H1 (cell line): ENCODE results near the gene ADRB1. TPM values are rescaled to one million over a fixed set of nuclear protein-coding genes. Genes with fewer than 3 reads are reported as not detected.

Source experiments
- CTCF ChIA-PET: fragments of 300-600 bp; sonication (Branson Sonifier 250); formaldehyde crosslinking; loops from one replicate; lab custom pipeline; 2021; ENCODE audit not compliant: partially characterized antibody; lab: Charles Lee
- POLR2A ChIA-PET: fragments of 300-600 bp; sonication (Branson Sonifier 250); formaldehyde crosslinking; loops from one replicate; lab custom pipeline; 2021; ENCODE audit warnings: inconsistent platforms; ENCODE audit not compliant: partially characterized antibody; lab: Charles Lee
- DNase-seq, 2 experiments: peaks; one replicate each; pipeline versions ENCODE4 v3.0.0 to v3.0.0-alpha.2; 2010 to 2022; ENCODE audit warnings: low spot score in 2 of 2, low read depth in 1 of 2, mixed read lengths in 1 of 2
- FAIRE-seq: peaks from 2 replicates; lab custom pipeline; 2011; peaks lifted over from hg19 to GRCh38; lab: Jason Lieb, UNC
- H2AFZ ChIP-seq: 2 replicates; pipeline ENCODE4 v1.8.1; 2012; ENCODE audit warnings: low read length, inconsistent platforms
- H2AK5ac ChIP-seq: 2 replicates; pipeline ENCODE4 v1.6.1; 2013; ENCODE audit warnings: low read depth, low read length
- H2BK120ac ChIP-seq: replicated peaks from 2 replicates; pipeline ENCODE3; 2013; ENCODE audit warnings: low read depth, low read length, inconsistent platforms
- H2BK12ac ChIP-seq: 2 replicates; pipeline ENCODE4 v1.6.1; 2013; ENCODE audit warnings: low read depth, low read length
- H2BK15ac ChIP-seq: 2 replicates; pipeline ENCODE4 v1.6.1; 2013; ENCODE audit warnings: low read length
- H2BK20ac ChIP-seq: 2 replicates; pipeline ENCODE4 v1.6.1; 2013; ENCODE audit warnings: low read length
- H2BK5ac ChIP-seq: 2 replicates; pipeline ENCODE4 v1.6.1; 2013; ENCODE audit warnings: low read depth, low read length
- H3K14ac ChIP-seq: 2 replicates; pipeline ENCODE4 v1.6.1; 2013; ENCODE audit warnings: inconsistent platforms; ENCODE audit not compliant: insufficient read length
- H3K18ac ChIP-seq: 2 replicates; pipeline ENCODE4 v1.6.1; 2013; ENCODE audit warnings: low read length; ENCODE audit errors: extremely low read depth
- H3K23ac ChIP-seq: 2 replicates; pipeline ENCODE4 v1.6.1; 2013; ENCODE audit warnings: inconsistent platforms; ENCODE audit not compliant: insufficient read length
- H3K23me2 ChIP-seq: 2 replicates; pipeline ENCODE4 v1.6.1; 2013; ENCODE audit warnings: low read depth, low read length
- H3K27ac ChIP-seq: 2 replicates; pipeline ENCODE4 v1.6.1; 2011; ENCODE audit warnings: low read depth, low read length, inconsistent platforms
- H3K27me3 ChIP-seq, 4 experiments: replicated peaks in 1 of 4; 1 replicate in 1 of 4; 2 replicates in 3 of 4; pipeline versions ENCODE4 v1.6.1 to v1.8.1; 2011 to 2013; ENCODE audit warnings: low read length in 3 of 4, mild to moderate bottlenecking in 3 of 4, inconsistent platforms in 2 of 4, mixed read lengths in 2 of 4, moderate library complexity in 1 of 4; ENCODE audit not compliant: control insufficient read depth in 3 of 4, insufficient read depth in 3 of 4; ENCODE audit errors: extremely low read depth in 1 of 4
- H3K36me3 ChIP-seq, 4 experiments: 2 replicates each; pipeline versions ENCODE4 v1.6.1 to v1.8.1; 2011 to 2013; ENCODE audit warnings: mild to moderate bottlenecking in 4 of 4, low read length in 3 of 4, moderate library complexity in 2 of 4, control low read depth in 1 of 4, inconsistent platforms in 1 of 4; ENCODE audit not compliant: insufficient read depth in 4 of 4, control insufficient read depth in 2 of 4
- H3K4ac ChIP-seq: replicated peaks from 2 replicates; pipeline ENCODE3; 2013; ENCODE audit warnings: low read length, low read depth, mixed read lengths, inconsistent platforms; ENCODE audit not compliant: insufficient read length
- H3K4me1 ChIP-seq, 4 experiments: replicated peaks in 1 of 4; 1 replicate in 1 of 4; 2 replicates in 3 of 4; pipeline versions ENCODE4 v1.6.1 to v1.8.1; 2011 to 2013; ENCODE audit warnings: low read length in 3 of 4, inconsistent platforms in 2 of 4, mixed read lengths in 1 of 4; ENCODE audit not compliant: insufficient read depth in 4 of 4, control insufficient read depth in 3 of 4
- H3K4me2 ChIP-seq, 2 experiments: 2 replicates each; pipeline versions ENCODE4 v1.6.1 to v1.8.1; 2011 to 2013; ENCODE audit warnings: low read depth in 2 of 2, low read length in 2 of 2, control low read depth in 1 of 2, inconsistent platforms in 1 of 2, mild to moderate bottlenecking in 1 of 2; ENCODE audit not compliant: insufficient read depth in 1 of 2
- H3K4me3 ChIP-seq, 4 experiments: fragments of 200-600, 300-600 bp in 1 of 4; sonication (generic), shearing (Covaris generic), sonication (Bioruptor Twin) in 1 of 4; 2 replicates each; pipeline versions ENCODE4 v1.5.1 to v1.8.1; 2011 to 2016; ENCODE audit warnings: low read length in 4 of 4, low read depth in 3 of 4, control low read depth in 2 of 4, inconsistent platforms in 2 of 4, mild to moderate bottlenecking in 2 of 4, mixed read lengths in 1 of 4, moderate library complexity in 1 of 4; ENCODE audit not compliant: insufficient read depth in 2 of 4; ENCODE audit errors: extremely low read depth in 1 of 4
- H3K56ac ChIP-seq: replicated peaks from 2 replicates; pipeline ENCODE3; 2013; ENCODE audit warnings: low read depth, mild to moderate bottlenecking, mixed read lengths, low read length, inconsistent platforms; ENCODE audit not compliant: insufficient read length
- H3K79me1 ChIP-seq: 2 replicates; pipeline ENCODE4 v1.6.1; 2013; ENCODE audit warnings: low read depth, low read length, control low read depth
- H3K79me2 ChIP-seq, 2 experiments: 2 replicates each; pipeline versions ENCODE4 v1.6.1 to v1.8.1; 2012 to 2013; ENCODE audit warnings: low read length in 2 of 2, mild to moderate bottlenecking in 2 of 2, inconsistent platforms in 1 of 2; ENCODE audit not compliant: insufficient read depth in 2 of 2, control insufficient read depth in 1 of 2
- H3K9ac ChIP-seq, 4 experiments: replicated peaks in 1 of 4; 1 replicate in 1 of 4; 2 replicates in 3 of 4; pipeline versions ENCODE4 v1.6.1 to v1.8.1; 2011 to 2013; ENCODE audit warnings: low read depth in 3 of 4, low read length in 3 of 4, control low read depth in 2 of 4, mild to moderate bottlenecking in 2 of 4, moderate library complexity in 2 of 4, inconsistent platforms in 1 of 4; ENCODE audit errors: extremely low read depth in 1 of 4
- H3K9me3 ChIP-seq, 2 experiments: 2 replicates each; pipeline versions ENCODE4 v1.6.1 to v1.8.1; 2012 to 2013; ENCODE audit warnings: mild to moderate bottlenecking in 2 of 2, moderate library complexity in 2 of 2, control low read depth in 1 of 2, inconsistent platforms in 1 of 2, low read depth in 1 of 2, low read length in 1 of 2, mixed read lengths in 1 of 2; ENCODE audit not compliant: insufficient read depth in 2 of 2
- H4K20me1 ChIP-seq, 2 experiments: replicated peaks in 1 of 2; 2 replicates each; pipeline versions ENCODE3 to v1.8.1; 2011 to 2013; ENCODE audit warnings: inconsistent platforms in 2 of 2, low read length in 2 of 2, mild to moderate bottlenecking in 1 of 2; ENCODE audit not compliant: insufficient read depth in 2 of 2, control insufficient read depth in 1 of 2
- H4K5ac ChIP-seq: 2 replicates; pipeline ENCODE4 v1.6.1; 2013; ENCODE audit warnings: low read length, low read depth, mixed read lengths, inconsistent platforms; ENCODE audit not compliant: insufficient read length
- H4K8ac ChIP-seq: 2 replicates; pipeline ENCODE4 v1.8.0; 2013; ENCODE audit warnings: mild to moderate bottlenecking, moderate library complexity, low read length, inconsistent platforms; ENCODE audit not compliant: insufficient read depth; ENCODE audit errors: extremely low read depth
- H4K91ac ChIP-seq: replicated peaks from 2 replicates; pipeline ENCODE3; 2013; ENCODE audit warnings: low read length, mixed read lengths, inconsistent platforms; ENCODE audit not compliant: insufficient read length
- CBX8 ChIP-seq: fragments of 300-800, 300-1000 bp; sonication (generic); IDR thresholded peaks from 2 replicates; pipeline ENCODE4 v1.7.1; 2016; ENCODE audit warnings: low read depth, low read length, borderline replicate concordance
- EZH2 ChIP-seq: fragments of 200-600 bp; sonication (generic); IDR thresholded peaks from 2 replicates; pipeline ENCODE4 v1.7.1; 2012; ENCODE audit warnings: low read depth, mild to moderate bottlenecking, moderate library complexity, low read length, inconsistent platforms; ENCODE audit not compliant: severe bottlenecking
- GABPA ChIP-seq: IDR thresholded peaks from 2 replicates; pipeline ENCODE4 v1.6.1; 2011; ENCODE audit warnings: mild to moderate bottlenecking, low read length, moderate library complexity, borderline replicate concordance; ENCODE audit not compliant: insufficient read depth
- MAFK ChIP-seq: IDR thresholded peaks from 2 replicates; pipeline ENCODE4 v1.6.1; 2012; ENCODE audit warnings: low read depth, mild to moderate bottlenecking, improper control_type of control experiment, low read length
- MAX ChIP-seq: IDR thresholded peaks from 2 replicates; pipeline ENCODE4 v1.6.1; 2012; ENCODE audit warnings: inconsistent platforms
- PHF8 ChIP-seq: fragments of 200-600 bp; sonication (generic); conservative IDR thresholded peaks from 2 replicates; pipeline ENCODE4 v1.7.1; 2012; ENCODE audit warnings: low read depth, mild to moderate bottlenecking, inconsistent platforms, low read length, moderate library complexity
- SRF ChIP-seq: IDR thresholded peaks from 2 replicates; pipeline ENCODE4 v1.6.1; 2011; ENCODE audit warnings: mild to moderate bottlenecking, low read depth, low read length, moderate library complexity
- WGBS, 2 experiments: shearing (Covaris generic) in 1 of 2; methylation state at CpG; one replicate each; pipeline versions ENCODE4 v1.1.6 to v1.1.7; 2013 to 2015; ENCODE audit warnings: low lambda C conversion rate in 2 of 2, mixed read lengths in 2 of 2, inconsistent platforms in 1 of 2, low coverage in 1 of 2, missing lambda C conversion rate in 1 of 2; ENCODE audit not compliant: insufficient replicate concordance in 2 of 2, insufficient coverage in 1 of 2, insufficient read length in 1 of 2; ENCODE audit errors: extremely low coverage in 1 of 2, missing lambda C conversion rate in 1 of 2; 5-methylcytosine and 5-hydroxymethylcytosine counted together
- polyA plus RNA-seq, 7 experiments: library from polyadenylated mRNA; depleted of rRNA in 3 of 7; stranded (reverse) in 5 of 7; unstranded in 2 of 7; fragments of >200 nt in 5 of 7; fragments of 200-250 nt in 2 of 7; gene quantifications; 1 replicate in 5 of 7; 2 replicates in 1 of 7; 4 replicates in 1 of 7; pipeline versions ENCODE4 v1.2.1 to v1.2.3, GENCODE V29; 2011 to 2013; ENCODE audit warnings: missing spikeins in 2 of 7, mixed read lengths in 2 of 7
- total RNA-seq: library from RNA; stranded (reverse); fragmentation: NEBNext Ultra II Directional; extraction: Animal tissue kit (Norgen Biotek cat#: 25700); gene quantifications from 2 replicates; pipeline ENCODE4 v1.2.1, GENCODE V29; 2021
- TF ChIP-seq, protein P1 (sequence below): IDR thresholded peaks from 2 replicates; pipeline ENCODE4 v1.6.1; 2012; ENCODE audit warnings: inconsistent platforms
- TF ChIP-seq, protein P2 (sequence below), 3 experiments: IDR thresholded peaks; 1 replicate in 2 of 3; 2 replicates in 1 of 3; pipeline versions ENCODE4 v1.5.1 to v1.6.1; 2011; ENCODE audit warnings: low read length in 3 of 3, mild to moderate bottlenecking in 3 of 3, inconsistent platforms in 2 of 3, low read depth in 1 of 3, moderate library complexity in 1 of 3; ENCODE audit not compliant: insufficient read depth in 1 of 3; ENCODE audit errors: control extremely low read depth in 1 of 3

ADRB1 gene
- total and polyA plus RNA-seq, 2 of the 8 experiments (the other 6 are each of a cell fraction or from before 2014, with no cell fraction given): 0.14 to 0.48 TPM

DNA sequence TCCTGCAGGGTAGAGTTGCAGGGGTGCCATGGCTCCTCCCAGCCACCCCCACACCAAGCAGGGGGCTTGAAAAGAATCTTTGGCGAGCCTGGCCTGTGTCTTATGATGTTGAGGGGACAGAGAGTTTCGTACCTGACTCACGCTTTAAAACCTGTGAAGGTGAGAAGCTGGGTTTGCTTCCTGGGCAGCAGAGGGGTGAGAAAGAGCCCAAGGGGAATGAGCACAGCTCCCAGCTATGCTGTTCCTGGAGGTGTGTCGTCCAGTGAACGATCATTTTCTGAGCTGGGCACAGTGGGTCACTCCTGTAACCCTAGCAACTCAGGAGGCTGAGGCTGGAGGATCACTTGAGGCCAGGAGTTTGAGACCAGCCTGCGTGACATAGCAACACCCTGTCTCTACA, 13.5 kb upstream of the ADRB1 start:
- Histone ChIP-seq H2BK5ac (no peak overlapping the region), H2AFZ (no peak overlapping the region), H3K4me2 (no peak overlapping the region), H2BK15ac (no peak overlapping the region), H3K4me1 (no peaks in the 10 kb centered on the region; a peak in 1 of 7 replicates), H2BK20ac (no peak overlapping the region), H3K23ac (no peak overlapping the region), H3K18ac (no peak overlapping the region), H4K20me1 (no peaks in the 10 kb centered on the region), H2BK12ac (no peak overlapping the region), H2AK5ac (no peak overlapping the region), H3K9me3 (no peaks in the 10 kb centered on the region), H3K79me1 (no peaks in the 10 kb centered on the region), H3K27ac (no peak overlapping the region), H4K5ac (no peak overlapping the region), H3K9ac (no peak overlapping the region), H3K56ac (no peak overlapping the region), H3K4me3 (no peak overlapping the region), H4K8ac (no peak overlapping the region), H3K36me3 (no peaks in the 10 kb centered on the region), H3K79me2 (no peaks in the 10 kb centered on the region), H4K91ac (no peak overlapping the region), H3K27me3 (no peaks in the 10 kb centered on the region), H2BK120ac (no peak overlapping the region), H3K14ac (no peak overlapping the region), H3K4ac (no peak overlapping the region), H3K23me2 (no peaks in the 10 kb centered on the region; the same call in 1 of the 2 replicates)
- no peak for DNase-seq
- WGBS, 2 experiments: 85% methylated on average over 5 of the region's 6 CpGs; no CpG with 5 or more reads in 1 of the 2 experiments
- ChIA-PET POLR2A (no interaction called here), CTCF (no interaction called here)
- no peak for FAIRE-seq
- TF ChIP-seq, protein P1, sequence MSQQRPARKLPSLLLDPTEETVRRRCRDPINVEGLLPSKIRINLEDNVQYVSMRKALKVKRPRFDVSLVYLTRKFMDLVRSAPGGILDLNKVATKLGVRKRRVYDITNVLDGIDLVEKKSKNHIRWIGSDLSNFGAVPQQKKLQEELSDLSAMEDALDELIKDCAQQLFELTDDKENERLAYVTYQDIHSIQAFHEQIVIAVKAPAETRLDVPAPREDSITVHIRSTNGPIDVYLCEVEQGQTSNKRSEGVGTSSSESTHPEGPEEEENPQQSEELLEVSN: no peak
- TF ChIP-seq, protein P2, sequence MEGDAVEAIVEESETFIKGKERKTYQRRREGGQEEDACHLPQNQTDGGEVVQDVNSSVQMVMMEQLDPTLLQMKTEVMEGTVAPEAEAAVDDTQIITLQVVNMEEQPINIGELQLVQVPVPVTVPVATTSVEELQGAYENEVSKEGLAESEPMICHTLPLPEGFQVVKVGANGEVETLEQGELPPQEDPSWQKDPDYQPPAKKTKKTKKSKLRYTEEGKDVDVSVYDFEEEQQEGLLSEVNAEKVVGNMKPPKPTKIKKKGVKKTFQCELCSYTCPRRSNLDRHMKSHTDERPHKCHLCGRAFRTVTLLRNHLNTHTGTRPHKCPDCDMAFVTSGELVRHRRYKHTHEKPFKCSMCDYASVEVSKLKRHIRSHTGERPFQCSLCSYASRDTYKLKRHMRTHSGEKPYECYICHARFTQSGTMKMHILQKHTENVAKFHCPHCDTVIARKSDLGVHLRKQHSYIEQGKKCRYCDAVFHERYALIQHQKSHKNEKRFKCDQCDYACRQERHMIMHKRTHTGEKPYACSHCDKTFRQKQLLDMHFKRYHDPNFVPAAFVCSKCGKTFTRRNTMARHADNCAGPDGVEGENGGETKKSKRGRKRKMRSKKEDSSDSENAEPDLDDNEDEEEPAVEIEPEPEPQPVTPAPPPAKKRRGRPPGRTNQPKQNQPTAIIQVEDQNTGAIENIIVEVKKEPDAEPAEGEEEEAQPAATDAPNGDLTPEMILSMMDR (IDR thresholded peaks at IDR 0.05; ENCODE audit: control extremely low read depth in 1 of 3, insufficient read depth in 1 of 3, low read depth in 1 of 3, low read length in 3 of 3): no peak
- TF ChIP-seq PHF8 (no peak), MAX (no peak), MAFK (no peak), GABPA (no peak), SRF (no peak), CBX8 (no peak), EZH2 (no peak)
